ENCODE measurements around the gene DMPK.

DMPK gene

DNA sequence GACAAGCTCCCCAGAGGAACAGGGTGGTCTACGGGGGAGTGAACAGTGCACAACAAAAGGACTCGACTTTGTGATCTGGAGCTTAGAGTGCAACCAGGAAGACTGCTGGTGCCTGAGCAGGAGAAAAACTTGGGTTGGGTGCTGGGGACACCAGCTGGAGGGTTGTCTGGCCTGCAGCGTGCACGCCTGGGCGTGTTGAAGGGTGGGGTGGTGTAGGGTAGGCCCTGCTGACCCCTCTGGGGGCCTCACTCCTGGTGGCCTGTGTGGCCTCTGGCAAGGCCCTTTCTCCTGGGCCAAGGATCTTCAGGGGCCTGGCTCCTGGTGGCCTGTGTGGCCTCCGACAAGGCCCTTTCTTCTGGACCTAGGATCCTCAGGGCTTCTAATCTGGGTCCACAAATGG, 37.5 kb upstream of the DMPK start:
- no peaks in the 10 kb centered on the region for H3K27me3 ChIP-seq (ENCODE audit: insufficient read depth, poor library complexity, severe bottlenecking)
- TF ChIP-seq SPI1 (IDR thresholded peaks at IDR 0.05; ENCODE audit: borderline replicate concordance, low read depth): no peak
- TF ChIP-seq, protein P1, sequence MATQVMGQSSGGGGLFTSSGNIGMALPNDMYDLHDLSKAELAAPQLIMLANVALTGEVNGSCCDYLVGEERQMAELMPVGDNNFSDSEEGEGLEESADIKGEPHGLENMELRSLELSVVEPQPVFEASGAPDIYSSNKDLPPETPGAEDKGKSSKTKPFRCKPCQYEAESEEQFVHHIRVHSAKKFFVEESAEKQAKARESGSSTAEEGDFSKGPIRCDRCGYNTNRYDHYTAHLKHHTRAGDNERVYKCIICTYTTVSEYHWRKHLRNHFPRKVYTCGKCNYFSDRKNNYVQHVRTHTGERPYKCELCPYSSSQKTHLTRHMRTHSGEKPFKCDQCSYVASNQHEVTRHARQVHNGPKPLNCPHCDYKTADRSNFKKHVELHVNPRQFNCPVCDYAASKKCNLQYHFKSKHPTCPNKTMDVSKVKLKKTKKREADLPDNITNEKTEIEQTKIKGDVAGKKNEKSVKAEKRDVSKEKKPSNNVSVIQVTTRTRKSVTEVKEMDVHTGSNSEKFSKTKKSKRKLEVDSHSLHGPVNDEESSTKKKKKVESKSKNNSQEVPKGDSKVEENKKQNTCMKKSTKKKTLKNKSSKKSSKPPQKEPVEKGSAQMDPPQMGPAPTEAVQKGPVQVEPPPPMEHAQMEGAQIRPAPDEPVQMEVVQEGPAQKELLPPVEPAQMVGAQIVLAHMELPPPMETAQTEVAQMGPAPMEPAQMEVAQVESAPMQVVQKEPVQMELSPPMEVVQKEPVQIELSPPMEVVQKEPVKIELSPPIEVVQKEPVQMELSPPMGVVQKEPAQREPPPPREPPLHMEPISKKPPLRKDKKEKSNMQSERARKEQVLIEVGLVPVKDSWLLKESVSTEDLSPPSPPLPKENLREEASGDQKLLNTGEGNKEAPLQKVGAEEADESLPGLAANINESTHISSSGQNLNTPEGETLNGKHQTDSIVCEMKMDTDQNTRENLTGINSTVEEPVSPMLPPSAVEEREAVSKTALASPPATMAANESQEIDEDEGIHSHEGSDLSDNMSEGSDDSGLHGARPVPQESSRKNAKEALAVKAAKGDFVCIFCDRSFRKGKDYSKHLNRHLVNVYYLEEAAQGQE (IDR thresholded peaks at IDR 0.05; ENCODE audit: insufficient replicate concordance, low read depth): no peak
- TF ChIP-seq, protein P2, sequence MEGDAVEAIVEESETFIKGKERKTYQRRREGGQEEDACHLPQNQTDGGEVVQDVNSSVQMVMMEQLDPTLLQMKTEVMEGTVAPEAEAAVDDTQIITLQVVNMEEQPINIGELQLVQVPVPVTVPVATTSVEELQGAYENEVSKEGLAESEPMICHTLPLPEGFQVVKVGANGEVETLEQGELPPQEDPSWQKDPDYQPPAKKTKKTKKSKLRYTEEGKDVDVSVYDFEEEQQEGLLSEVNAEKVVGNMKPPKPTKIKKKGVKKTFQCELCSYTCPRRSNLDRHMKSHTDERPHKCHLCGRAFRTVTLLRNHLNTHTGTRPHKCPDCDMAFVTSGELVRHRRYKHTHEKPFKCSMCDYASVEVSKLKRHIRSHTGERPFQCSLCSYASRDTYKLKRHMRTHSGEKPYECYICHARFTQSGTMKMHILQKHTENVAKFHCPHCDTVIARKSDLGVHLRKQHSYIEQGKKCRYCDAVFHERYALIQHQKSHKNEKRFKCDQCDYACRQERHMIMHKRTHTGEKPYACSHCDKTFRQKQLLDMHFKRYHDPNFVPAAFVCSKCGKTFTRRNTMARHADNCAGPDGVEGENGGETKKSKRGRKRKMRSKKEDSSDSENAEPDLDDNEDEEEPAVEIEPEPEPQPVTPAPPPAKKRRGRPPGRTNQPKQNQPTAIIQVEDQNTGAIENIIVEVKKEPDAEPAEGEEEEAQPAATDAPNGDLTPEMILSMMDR (IDR thresholded peaks at IDR 0.05; ENCODE audit: insufficient read depth, low read length): no peak
- no peak for DNase-seq (ENCODE audit: low read depth in 1 of 2, low spot score in 1 of 2)
- H3K27ac ChIP-seq (replicated peaks): no peak overlapping the region
- H3K4me3 ChIP-seq (replicated peaks; ENCODE audit: insufficient read depth, low read length): no peak overlapping the region

DNA sequence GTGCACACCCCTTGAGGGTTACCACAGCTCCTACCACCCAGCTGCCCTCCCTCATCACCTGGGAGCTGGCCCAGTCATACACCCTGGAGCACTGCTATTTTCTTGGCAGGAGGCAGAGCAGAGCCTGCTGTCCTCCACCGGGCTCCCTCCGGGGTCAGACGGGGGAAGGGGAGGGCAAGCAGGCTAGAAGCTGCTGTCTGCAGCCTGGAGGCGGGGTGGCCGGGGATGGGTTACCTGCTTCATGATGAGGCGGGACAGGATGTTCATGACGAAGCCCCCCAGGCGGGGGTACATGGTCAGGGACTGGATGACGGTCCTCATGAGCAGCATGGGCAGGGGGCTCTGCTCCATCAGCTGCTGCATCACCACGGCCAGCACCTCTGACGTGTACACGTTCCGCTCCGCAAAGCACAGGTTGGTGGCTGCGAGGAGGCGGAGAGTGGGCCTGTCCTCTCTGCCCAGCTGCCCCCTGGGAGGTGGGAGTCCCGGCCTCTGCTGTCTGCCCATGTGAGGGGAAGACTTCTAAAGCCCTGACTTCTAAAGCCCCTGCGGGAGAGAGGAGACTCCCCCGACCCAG, 35.5 kb upstream of the DMPK start:
- DNase-seq (ENCODE audit: low read depth in 1 of 2, low spot score in 1 of 2): no peak
- no peak overlapping the region for H3K27ac ChIP-seq (replicated peaks)
- TF ChIP-seq, protein P1 (IDR thresholded peaks at IDR 0.05; ENCODE audit: insufficient replicate concordance, low read depth): no peak
- TF ChIP-seq SPI1 (IDR thresholded peaks at IDR 0.05; ENCODE audit: borderline replicate concordance, low read depth): no peak
- TF ChIP-seq POLR2AphosphoS5 (IDR thresholded peaks at IDR 0.05; ENCODE audit: low read depth): no peak
- TF ChIP-seq, protein P2 (IDR thresholded peaks at IDR 0.05; ENCODE audit: insufficient read depth, low read length): no peak
- no peak for TF ChIP-seq GABPA (IDR thresholded peaks at IDR 0.05; ENCODE audit: low read depth)

DNA sequence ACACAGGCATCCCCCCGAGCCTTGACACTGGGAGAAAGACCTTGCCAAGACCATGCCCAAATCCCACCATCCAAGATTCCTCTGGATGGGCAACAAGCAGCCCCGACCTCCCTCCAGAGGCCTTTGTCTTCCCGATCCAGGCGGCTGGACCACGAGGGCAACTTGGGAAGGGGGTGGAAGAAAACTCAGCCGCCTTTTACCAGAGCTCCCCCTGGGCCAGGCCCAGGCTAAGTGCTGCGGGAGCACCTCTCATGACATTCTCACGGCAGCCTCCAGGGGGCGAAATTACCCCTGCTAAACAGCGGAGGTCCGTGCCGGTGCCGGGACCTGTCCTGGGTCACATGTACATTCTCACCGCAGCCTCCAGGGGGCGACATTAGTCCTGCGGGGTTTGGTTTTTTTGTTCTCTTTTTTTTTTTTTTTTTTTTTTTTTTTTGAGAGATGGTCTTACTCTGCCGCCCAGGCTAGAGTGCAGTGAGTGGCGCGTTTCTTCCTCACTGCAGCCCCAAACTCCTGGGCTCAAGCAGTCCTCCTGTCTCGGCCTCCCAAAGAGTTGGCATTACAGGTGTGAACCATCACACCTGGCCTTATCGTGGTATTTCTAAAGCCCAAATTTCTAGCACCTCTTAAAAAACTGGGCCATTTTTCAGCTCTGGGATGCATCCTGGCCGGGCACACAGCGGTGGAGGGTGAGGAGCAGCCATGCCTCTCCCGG, 34.9 kb upstream of the DMPK start:
- Histone ChIP-seq H3K27me3 (ENCODE audit: insufficient read depth, poor library complexity, severe bottlenecking) (no peaks in the 10 kb centered on the region), H3K4me3 (replicated peaks; ENCODE audit: insufficient read depth, low read length) (no peak overlapping the region), H3K27ac (replicated peaks) (no peak overlapping the region)
- TF ChIP-seq SPI1 (IDR thresholded peaks at IDR 0.05; ENCODE audit: borderline replicate concordance, low read depth) (no peak), POLR2AphosphoS5 (IDR thresholded peaks at IDR 0.05; ENCODE audit: low read depth) (peak; percentile 38; the same call in 1 of the 2 replicates), GABPA (IDR thresholded peaks at IDR 0.05; ENCODE audit: low read depth) (no peak)
- TF ChIP-seq, protein P2 (IDR thresholded peaks at IDR 0.05; ENCODE audit: insufficient read depth, low read length): peak; percentile 94
- TF ChIP-seq, protein P1 (IDR thresholded peaks at IDR 0.05; ENCODE audit: insufficient replicate concordance, low read depth): no peak
- DNase-seq (ENCODE audit: low read depth in 1 of 2, low spot score in 1 of 2): peak; percentile 80 to 97

More for the DNA sequence above, 35.5 kb upstream of the DMPK start:
- Histone ChIP-seq H3K4me3 (replicated peaks; ENCODE audit: insufficient read depth, low read length) (no peak overlapping the region), H3K27me3 (ENCODE audit: insufficient read depth, poor library complexity, severe bottlenecking) (no peaks in the 10 kb centered on the region)
